HG03432 (cell line): Measurements from ENCODE around the gene SDK2.

ENCODE experiments used
- ATAC-seq: cut with Tn5 transposase; IDR thresholded peaks from one replicate; pipeline ENCODE4 v1.9.1; 2021; ENCODE audit warnings: mild to moderate bottlenecking, moderate library complexity; ENCODE audit not compliant: unreplicated experiment

The SDK2 gene

GRCh38 chr17:73566905-73567782 lies 77.1 kb downstream of the SDK2 start:
- ATAC-seq, result no peak

GRCh38 chr17:73564843-73565242 lies 79.4 kb downstream of the SDK2 start:
- no peak for ATAC-seq

GRCh38 chr17:73562896-73563295 lies 81.3 kb downstream of the SDK2 start:
- no peak for ATAC-seq

GRCh38 chr17:73561111-73561510 lies 83.1 kb downstream of the SDK2 start:
- no peak for ATAC-seq

GRCh38 chr17:73560661-73561060 lies 83.6 kb downstream of the SDK2 start:
- no peak for ATAC-seq

- ATAC-seq, result no peak
Observed at GRCh38 chr17:73559532-73559931, 84.7 kb downstream of the SDK2 start.

GRCh38 chr17:73555199-73555960 lies 88.9 kb downstream of the SDK2 start:
- ATAC-seq, result no peak

- ATAC-seq, result no peak
Observed at GRCh38 chr17:73554498-73554897, 89.7 kb downstream of the SDK2 start.

- no peak for ATAC-seq
Observed at GRCh38 chr17:73553311-73553710, 90.9 kb downstream of the SDK2 start.

GRCh38 chr17:73552300-73553048 lies 91.8 kb downstream of the SDK2 start:
- no peak for ATAC-seq

- ATAC-seq, result no peak
Observed at GRCh38 chr17:73551759-73552158, 92.5 kb downstream of the SDK2 start.

- no peak for ATAC-seq
Observed at GRCh38 chr17:73551144-73551543, 93.1 kb downstream of the SDK2 start.

- ATAC-seq, result no peak
Observed at GRCh38 chr17:73550556-73550955, 93.7 kb downstream of the SDK2 start.

GRCh38 chr17:73549841-73550430 lies 94.3 kb downstream of the SDK2 start:
- no peak for ATAC-seq

GRCh38 chr17:73548620-73549311 lies 95.5 kb downstream of the SDK2 start:
- ATAC-seq, result no peak

- ATAC-seq, result no peak
Observed at GRCh38 chr17:73547790-73548189, 96.5 kb downstream of the SDK2 start.

- ATAC-seq, result no peak
Observed at GRCh38 chr17:73546770-73547536, 97.3 kb downstream of the SDK2 start.

- no peak for ATAC-seq
Observed at GRCh38 chr17:73546114-73546513, 98.1 kb downstream of the SDK2 start.

GRCh38 chr17:73545109-73546032 lies 98.9 kb downstream of the SDK2 start:
- ATAC-seq, result no peak
